IMR-90 (cell line): ENCODE data around the gene C16orf90. TPM values are rescaled to one million over a fixed set of nuclear protein-coding genes. Genes with fewer than 3 reads are reported as not detected.

Experiments used
- ATAC-seq: fragments of 200-7000 bp; cut with Tn5 transposase; 2 replicates; pipeline ENCODE4 v1.9.1; 2020; ENCODE audit warnings: low read depth, mild to moderate bottlenecking, moderate library complexity
- BruUV-seq: library from RNA; stranded (reverse); fragments of 400-500 nt; replicated peaks from 2 replicates; lab custom pipeline; 2021; lab: Mats Ljungman, UMichigan
- CTCF ChIA-PET: fragments of 300-600 bp; formaldehyde crosslinking; extraction: SDS; loops from one replicate; lab custom pipeline; 2021; ENCODE audit warnings: antibody characterized with exemption; lab: Yijun Ruan, JAX
- POLR2A ChIA-PET: fragments of 300-600 bp; sonication (Branson Sonifier 250); formaldehyde crosslinking; loops from one replicate; lab custom pipeline; 2022; ENCODE audit warnings: antibody characterized with exemption; ENCODE audit not compliant: unreplicated experiment; lab: Charles Lee
- DNase-seq: peaks from one replicate; pipeline ENCODE4 v3.0.0; 2013
- H2AFZ ChIP-seq: replicated peaks from 2 replicates; pipeline ENCODE3; 2013; ENCODE audit warnings: low read length, mild to moderate bottlenecking; ENCODE audit not compliant: poor library complexity
- H2AK5ac ChIP-seq: 2 replicates; pipeline ENCODE4 v1.6.1; 2013; ENCODE audit warnings: low read depth, low read length, inconsistent platforms
- H2AK9ac ChIP-seq: replicated peaks from 2 replicates; pipeline ENCODE3; 2013; ENCODE audit warnings: mild to moderate bottlenecking, low read depth, low read length, moderate library complexity; ENCODE audit not compliant: poor library complexity
- H2BK120ac ChIP-seq: 2 replicates; pipeline ENCODE4 v1.6.1; 2013; ENCODE audit warnings: low read depth, low read length, inconsistent platforms
- H2BK15ac ChIP-seq: 3 replicates; pipeline ENCODE4 v1.6.1; 2013; ENCODE audit warnings: low read depth, low read length, inconsistent platforms
- H2BK20ac ChIP-seq: 2 replicates; pipeline ENCODE4 v1.6.1; 2013; ENCODE audit warnings: low read depth, mild to moderate bottlenecking, inconsistent platforms, low read length, moderate library complexity
- H2BK5ac ChIP-seq: 2 replicates; pipeline ENCODE4 v1.6.1; 2013; ENCODE audit warnings: mild to moderate bottlenecking, low read depth, low read length, inconsistent platforms; ENCODE audit not compliant: poor library complexity, severe bottlenecking
- H3K14ac ChIP-seq: replicated peaks from 2 replicates; pipeline ENCODE4 v1.6.1; 2013; ENCODE audit warnings: low read depth, low read length, inconsistent platforms
- H3K18ac ChIP-seq: 2 replicates; pipeline ENCODE4 v1.6.1; 2013; ENCODE audit warnings: low read depth, low read length, control low read depth
- H3K23ac ChIP-seq: 2 replicates; pipeline ENCODE4 v1.6.1; 2013; ENCODE audit warnings: low read depth, low read length, inconsistent platforms
- H3K27ac ChIP-seq: 2 replicates; pipeline ENCODE4 v1.5.1; 2013; ENCODE audit warnings: mild to moderate bottlenecking, control low read depth, low read length; ENCODE audit not compliant: insufficient read depth
- H3K27me3 ChIP-seq: 2 replicates; pipeline ENCODE4 v1.6.1; 2013; ENCODE audit warnings: low read length; ENCODE audit not compliant: control insufficient read depth, insufficient read depth
- H3K36me3 ChIP-seq: 2 replicates; pipeline ENCODE4 v1.6.1; 2013; ENCODE audit warnings: low read length, mixed read lengths; ENCODE audit not compliant: control insufficient read depth, insufficient read depth
- H3K4ac ChIP-seq: 2 replicates; pipeline ENCODE4 v1.6.1; 2013; ENCODE audit warnings: low read depth, low read length, inconsistent platforms
- H3K4me1 ChIP-seq: 2 replicates; pipeline ENCODE4 v1.6.1; 2013; ENCODE audit warnings: low read length, mixed read lengths; ENCODE audit not compliant: control insufficient read depth, insufficient read depth
- H3K4me2 ChIP-seq: 2 replicates; pipeline ENCODE4 v1.6.1; 2013; ENCODE audit warnings: low read depth, mild to moderate bottlenecking, control low read depth, low read length, moderate library complexity
- H3K4me3 ChIP-seq: 2 replicates; pipeline ENCODE4 v1.5.1; 2013; ENCODE audit warnings: low read depth, mild to moderate bottlenecking, control low read depth, low read length, moderate library complexity; ENCODE audit not compliant: insufficient read depth
- H3K56ac ChIP-seq: 2 replicates; pipeline ENCODE4 v1.6.1; 2013; ENCODE audit warnings: low read length, inconsistent platforms; ENCODE audit not compliant: insufficient read depth; ENCODE audit errors: extremely low read depth
- H3K79me1 ChIP-seq, 2 experiments: 2 replicates each; pipeline ENCODE4 v1.6.1; 2013; ENCODE audit warnings: low read length in 2 of 2, inconsistent platforms in 1 of 2, low read depth in 1 of 2
- H3K9ac ChIP-seq: 2 replicates; pipeline ENCODE4 v1.6.1; 2013; ENCODE audit warnings: low read depth, low read length, control low read depth
- H3K9me1 ChIP-seq: 2 replicates; pipeline ENCODE4 v1.6.1; 2013; ENCODE audit warnings: low read length, inconsistent platforms; ENCODE audit not compliant: insufficient read depth
- H3K9me3 ChIP-seq: 2 replicates; pipeline ENCODE4 v1.6.1; 2013; ENCODE audit warnings: low read length; ENCODE audit not compliant: control insufficient read depth, insufficient read depth
- H4K20me1 ChIP-seq: 2 replicates; pipeline ENCODE4 v1.6.1; 2013; ENCODE audit warnings: low read length, inconsistent platforms; ENCODE audit not compliant: insufficient read depth
- H4K5ac ChIP-seq: 2 replicates; pipeline ENCODE4 v1.6.1; 2013; ENCODE audit warnings: mild to moderate bottlenecking, low read depth, low read length, control low read depth
- H4K8ac ChIP-seq, 2 experiments: 2 replicates each; pipeline ENCODE4 v1.6.1; 2013; ENCODE audit warnings: low read depth in 2 of 2, low read length in 2 of 2, control low read depth in 1 of 2, inconsistent platforms in 1 of 2
- H4K91ac ChIP-seq: 2 replicates; pipeline ENCODE4 v1.6.1; 2013; ENCODE audit warnings: low read depth, low read length, inconsistent platforms; ENCODE audit not compliant: insufficient read depth
- BHLHE40 ChIP-seq: fragments of 150-350 bp; IDR thresholded peaks from 2 replicates; pipeline ENCODE4 v1.6.1; 2016; ENCODE audit warnings: mild to moderate bottlenecking, low read depth, low read length
- CEBPB ChIP-seq: IDR thresholded peaks from 2 replicates; pipeline ENCODE4 v1.6.1; 2012; ENCODE audit warnings: low read depth, low read length, improper control_type of control experiment
- CHD1 ChIP-seq: IDR thresholded peaks from 2 replicates; pipeline ENCODE4 v1.6.1; 2012; ENCODE audit warnings: low read depth, low read length, improper control_type of control experiment
- CTCF ChIP-seq: conservative IDR thresholded peaks from 2 replicates; pipeline ENCODE4 v1.5.1; 2012; ENCODE audit warnings: mild to moderate bottlenecking, low read depth, low read length, improper control_type of control experiment
- ELK1 ChIP-seq: fragments of 150-350 bp; IDR thresholded peaks from 2 replicates; pipeline ENCODE4 v1.6.1; 2016; ENCODE audit warnings: low read depth, mild to moderate bottlenecking, low read length, moderate library complexity, borderline replicate concordance
- FOS ChIP-seq: fragments of 150-350 bp; IDR thresholded peaks from 2 replicates; pipeline ENCODE4 v1.6.1; 2016; ENCODE audit warnings: low read depth, low read length
- MAFK ChIP-seq: IDR thresholded peaks from 2 replicates; pipeline ENCODE4 v1.6.1; 2012; ENCODE audit warnings: low read depth, low read length, improper control_type of control experiment
- MAZ ChIP-seq: IDR thresholded peaks from 2 replicates; pipeline ENCODE4 v1.6.1; 2012; ENCODE audit warnings: low read depth, mild to moderate bottlenecking, low read length, improper control_type of control experiment, moderate library complexity, borderline replicate concordance
- MXI1 ChIP-seq: IDR thresholded peaks from 2 replicates; pipeline ENCODE4 v1.6.1; 2012; ENCODE audit warnings: low read depth, mild to moderate bottlenecking, low read length, moderate library complexity, borderline replicate concordance
- NFE2L2 ChIP-seq: fragments of 150-350 bp; IDR thresholded peaks from 2 replicates; pipeline ENCODE4 v1.6.1; 2016; ENCODE audit warnings: low read depth, mild to moderate bottlenecking, low read length
- POLR2A ChIP-seq: IDR thresholded peaks from 2 replicates; pipeline ENCODE4 v1.6.1; 2012; ENCODE audit warnings: mild to moderate bottlenecking, low read depth, low read length
- RAD21 ChIP-seq: IDR thresholded peaks from 2 replicates; pipeline ENCODE4 v1.6.1; 2012; ENCODE audit warnings: low read length, improper control_type of control experiment
- RCOR1 ChIP-seq: IDR thresholded peaks from 2 replicates; pipeline ENCODE4 v1.6.1; 2012; ENCODE audit warnings: mild to moderate bottlenecking, low read length, improper control_type of control experiment; ENCODE audit not compliant: insufficient replicate concordance
- RFX5 ChIP-seq: IDR thresholded peaks from 2 replicates; pipeline ENCODE4 v1.8.0; 2012; ENCODE audit warnings: low read depth, mild to moderate bottlenecking, low read length, moderate library complexity
- SMC3 ChIP-seq: fragments of 150-350 bp; IDR thresholded peaks from 2 replicates; pipeline ENCODE4 v1.6.1; 2016; ENCODE audit warnings: low read depth, mild to moderate bottlenecking, antibody characterized with exemption, low read length, moderate library complexity
- WGBS, 2 experiments: methylation state at CpG; one replicate each; pipeline versions ENCODE4 v1.1.5 to v1.1.7; 2013; ENCODE audit warnings: missing lambda C conversion rate in 2 of 2; ENCODE audit not compliant: insufficient read length in 1 of 2; ENCODE audit errors: extremely low coverage in 2 of 2; 5-methylcytosine and 5-hydroxymethylcytosine counted together
- dilution Hi-C: fragments of 300-500 bp; cut with HindIII; formaldehyde crosslinking; loops from one replicate; pipeline ENCODE4 v1.14.3; 2018; ENCODE audit warnings: low sequenced_read_pairs; ENCODE audit not compliant: unreplicated experiment
- in situ Hi-C: fragments of 300-500 bp; cut with MboI; formaldehyde crosslinking; loops from 3 replicates; pipeline ENCODE4 v1.14.3; 2019; ENCODE audit warnings: low sequenced_read_pairs, inconsistent platforms, mixed read lengths
- intact Hi-C: fragments of 100-400 bp; cut with micrococcal nuclease; formaldehyde crosslinking; loops from 2 replicates; pipeline ENCODE4 v1.10.0; 2022
- polyA plus RNA-seq, 3 experiments: library from polyadenylated mRNA; depleted of rRNA; stranded (reverse); fragments of >200 nt; gene quantifications; 2 replicates each; pipeline ENCODE4 v1.2.3, GENCODE V29; 2012; ENCODE audit warnings: low replicate concordance in 1 of 3
- total RNA-seq: library from RNA; depleted of rRNA; stranded (reverse); fragments of >200 nt; gene quantifications from 2 replicates; pipeline ENCODE4 v1.2.3, GENCODE V29; 2012
- TF ChIP-seq, protein P1 (sequence below): fragments of 150-350 bp; IDR thresholded peaks from 2 replicates; pipeline ENCODE4 v1.6.1; 2017; ENCODE audit warnings: mild to moderate bottlenecking, antibody characterized with exemption, low read length, low read depth

The C16orf90 gene
- total and polyA plus RNA-seq, 2 of the 4 experiments (the other 2 are of a cell fraction) = not detected

- no peak overlapping the region for H3K56ac ChIP-seq
- no peak overlapping the region for H3K27ac ChIP-seq
- H2AK9ac ChIP-seq = no peak overlapping the region
- no peak overlapping the region for H2BK5ac ChIP-seq
- no peak overlapping the region for H3K23ac ChIP-seq
- H3K9me3 ChIP-seq = no peaks in the 10 kb centered on the region
- H3K4me2 ChIP-seq = no peak overlapping the region
- H3K9ac ChIP-seq = no peak overlapping the region
- in situ Hi-C loops (no loop called here), intact Hi-C loops (no loop called here), dilution Hi-C loops (no loop called here)
- no peak overlapping the region for H2BK15ac ChIP-seq
- ATAC-seq (no peak), DNase-seq (no peak)
- no peak overlapping the region for H3K18ac ChIP-seq
- no TSS peak for BruUV-seq
- 100% methylated on average over 3 of the region's 10 CpGs; no CpG with 5 or more reads in 1 of the 2 experiments for WGBS, 2 experiments
- peaks cover 15% of the 10 kb centered on the region for H3K9me1 ChIP-seq
- no peak overlapping the region for H4K91ac ChIP-seq
- H4K20me1 ChIP-seq = peaks cover 9% of the 10 kb centered on the region; the same call in 1 of the 2 replicates
- H3K27me3 ChIP-seq = no peaks in the 10 kb centered on the region
- no peak overlapping the region for H2AK5ac ChIP-seq
- H2BK120ac ChIP-seq = no peak overlapping the region
- no peak overlapping the region for H3K4ac ChIP-seq
- POLR2A ChIA-PET = no interaction called here
- no peak overlapping the region for H3K14ac ChIP-seq
- no peak overlapping the region for H3K4me3 ChIP-seq
- no peak for TF ChIP-seq SMC3
- TF ChIP-seq POLR2A = no peak
- no peak for TF ChIP-seq BHLHE40
- TF ChIP-seq NFE2L2 = no peak
- no peak for TF ChIP-seq ELK1
- TF ChIP-seq, protein P1, sequence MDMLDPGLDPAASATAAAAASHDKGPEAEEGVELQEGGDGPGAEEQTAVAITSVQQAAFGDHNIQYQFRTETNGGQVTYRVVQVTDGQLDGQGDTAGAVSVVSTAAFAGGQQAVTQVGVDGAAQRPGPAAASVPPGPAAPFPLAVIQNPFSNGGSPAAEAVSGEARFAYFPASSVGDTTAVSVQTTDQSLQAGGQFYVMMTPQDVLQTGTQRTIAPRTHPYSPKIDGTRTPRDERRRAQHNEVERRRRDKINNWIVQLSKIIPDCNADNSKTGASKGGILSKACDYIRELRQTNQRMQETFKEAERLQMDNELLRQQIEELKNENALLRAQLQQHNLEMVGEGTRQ = no peak
- no peak for TF ChIP-seq MAFK
- no peak for TF ChIP-seq CEBPB
- TF ChIP-seq CTCF = no peak
- no peak for TF ChIP-seq MXI1
- TF ChIP-seq RCOR1 = no peak
- TF ChIP-seq RAD21 = no peak
- TF ChIP-seq CHD1 = no peak
- no peak for TF ChIP-seq FOS
- TF ChIP-seq RFX5 = no peak
- TF ChIP-seq MAZ = no peak
- H2AFZ ChIP-seq = no peak overlapping the region
- no peak overlapping the region for H4K5ac ChIP-seq
- peaks cover 44% of the 10 kb centered on the region for H3K36me3 ChIP-seq
- peaks cover 12% of the 10 kb centered on the region for H3K4me1 ChIP-seq
- CTCF ChIA-PET = no interaction called here
- no peak overlapping the region for H4K8ac ChIP-seq
- H3K79me1 ChIP-seq = peaks cover 0 to 3% of the 10 kb centered on the region in 2 experiments; a peak in 1 of 4 replicates
- no peak overlapping the region for H2BK20ac ChIP-seq
These were observed 15.1 kb upstream of the C16orf90 start for GRCh38 chr16:3510416-3510815.
